IMR-90 (cell line): Measurements from ENCODE around the gene TDRD1. TPM values are rescaled to one million over a fixed set of nuclear protein-coding genes. Genes with fewer than 3 reads are reported as not detected.

Source experiments
- ATAC-seq: fragments of 200-7000 bp; cut with Tn5 transposase; 2 replicates; pipeline ENCODE4 v1.9.1; 2020; ENCODE audit warnings: low read depth, mild to moderate bottlenecking, moderate library complexity
- BruUV-seq: library from RNA; stranded (reverse); fragments of 400-500 nt; replicated peaks from 2 replicates; lab custom pipeline; 2021; lab: Mats Ljungman, UMichigan
- CTCF ChIA-PET: fragments of 300-600 bp; formaldehyde crosslinking; extraction: SDS; loops from one replicate; lab custom pipeline; 2021; ENCODE audit warnings: antibody characterized with exemption; lab: Yijun Ruan, JAX
- POLR2A ChIA-PET: fragments of 300-600 bp; sonication (Branson Sonifier 250); formaldehyde crosslinking; loops from one replicate; lab custom pipeline; 2022; ENCODE audit warnings: antibody characterized with exemption; ENCODE audit not compliant: unreplicated experiment; lab: Charles Lee
- DNase-seq: peaks from one replicate; pipeline ENCODE4 v3.0.0; 2013
- H2AFZ ChIP-seq: replicated peaks from 2 replicates; pipeline ENCODE3; 2013; ENCODE audit warnings: low read length, mild to moderate bottlenecking; ENCODE audit not compliant: poor library complexity
- H2AK5ac ChIP-seq: 2 replicates; pipeline ENCODE4 v1.6.1; 2013; ENCODE audit warnings: low read depth, low read length, inconsistent platforms
- H2AK9ac ChIP-seq: replicated peaks from 2 replicates; pipeline ENCODE3; 2013; ENCODE audit warnings: mild to moderate bottlenecking, low read depth, low read length, moderate library complexity; ENCODE audit not compliant: poor library complexity
- H2BK120ac ChIP-seq: 2 replicates; pipeline ENCODE4 v1.6.1; 2013; ENCODE audit warnings: low read depth, low read length, inconsistent platforms
- H2BK15ac ChIP-seq: 3 replicates; pipeline ENCODE4 v1.6.1; 2013; ENCODE audit warnings: low read depth, low read length, inconsistent platforms
- H2BK20ac ChIP-seq: 2 replicates; pipeline ENCODE4 v1.6.1; 2013; ENCODE audit warnings: low read depth, mild to moderate bottlenecking, inconsistent platforms, low read length, moderate library complexity
- H2BK5ac ChIP-seq: 2 replicates; pipeline ENCODE4 v1.6.1; 2013; ENCODE audit warnings: mild to moderate bottlenecking, low read depth, low read length, inconsistent platforms; ENCODE audit not compliant: poor library complexity, severe bottlenecking
- H3K14ac ChIP-seq: replicated peaks from 2 replicates; pipeline ENCODE4 v1.6.1; 2013; ENCODE audit warnings: low read depth, low read length, inconsistent platforms
- H3K18ac ChIP-seq: 2 replicates; pipeline ENCODE4 v1.6.1; 2013; ENCODE audit warnings: low read depth, low read length, control low read depth
- H3K23ac ChIP-seq: 2 replicates; pipeline ENCODE4 v1.6.1; 2013; ENCODE audit warnings: low read depth, low read length, inconsistent platforms
- H3K27ac ChIP-seq: 2 replicates; pipeline ENCODE4 v1.5.1; 2013; ENCODE audit warnings: mild to moderate bottlenecking, control low read depth, low read length; ENCODE audit not compliant: insufficient read depth
- H3K27me3 ChIP-seq: 2 replicates; pipeline ENCODE4 v1.6.1; 2013; ENCODE audit warnings: low read length; ENCODE audit not compliant: control insufficient read depth, insufficient read depth
- H3K36me3 ChIP-seq: 2 replicates; pipeline ENCODE4 v1.6.1; 2013; ENCODE audit warnings: low read length, mixed read lengths; ENCODE audit not compliant: control insufficient read depth, insufficient read depth
- H3K4ac ChIP-seq: 2 replicates; pipeline ENCODE4 v1.6.1; 2013; ENCODE audit warnings: low read depth, low read length, inconsistent platforms
- H3K4me1 ChIP-seq: 2 replicates; pipeline ENCODE4 v1.6.1; 2013; ENCODE audit warnings: low read length, mixed read lengths; ENCODE audit not compliant: control insufficient read depth, insufficient read depth
- H3K4me2 ChIP-seq: 2 replicates; pipeline ENCODE4 v1.6.1; 2013; ENCODE audit warnings: low read depth, mild to moderate bottlenecking, control low read depth, low read length, moderate library complexity
- H3K4me3 ChIP-seq: 2 replicates; pipeline ENCODE4 v1.5.1; 2013; ENCODE audit warnings: low read depth, mild to moderate bottlenecking, control low read depth, low read length, moderate library complexity; ENCODE audit not compliant: insufficient read depth
- H3K56ac ChIP-seq: 2 replicates; pipeline ENCODE4 v1.6.1; 2013; ENCODE audit warnings: low read length, inconsistent platforms; ENCODE audit not compliant: insufficient read depth; ENCODE audit errors: extremely low read depth
- H3K79me1 ChIP-seq, 2 experiments: 2 replicates each; pipeline ENCODE4 v1.6.1; 2013; ENCODE audit warnings: low read length in 2 of 2, inconsistent platforms in 1 of 2, low read depth in 1 of 2
- H3K9ac ChIP-seq: 2 replicates; pipeline ENCODE4 v1.6.1; 2013; ENCODE audit warnings: low read depth, low read length, control low read depth
- H3K9me1 ChIP-seq: 2 replicates; pipeline ENCODE4 v1.6.1; 2013; ENCODE audit warnings: low read length, inconsistent platforms; ENCODE audit not compliant: insufficient read depth
- H3K9me3 ChIP-seq: 2 replicates; pipeline ENCODE4 v1.6.1; 2013; ENCODE audit warnings: low read length; ENCODE audit not compliant: control insufficient read depth, insufficient read depth
- H4K20me1 ChIP-seq: 2 replicates; pipeline ENCODE4 v1.6.1; 2013; ENCODE audit warnings: low read length, inconsistent platforms; ENCODE audit not compliant: insufficient read depth
- H4K5ac ChIP-seq: 2 replicates; pipeline ENCODE4 v1.6.1; 2013; ENCODE audit warnings: mild to moderate bottlenecking, low read depth, low read length, control low read depth
- H4K8ac ChIP-seq, 2 experiments: 2 replicates each; pipeline ENCODE4 v1.6.1; 2013; ENCODE audit warnings: low read depth in 2 of 2, low read length in 2 of 2, control low read depth in 1 of 2, inconsistent platforms in 1 of 2
- H4K91ac ChIP-seq: 2 replicates; pipeline ENCODE4 v1.6.1; 2013; ENCODE audit warnings: low read depth, low read length, inconsistent platforms; ENCODE audit not compliant: insufficient read depth
- CTCF ChIP-seq: conservative IDR thresholded peaks from 2 replicates; pipeline ENCODE4 v1.5.1; 2012; ENCODE audit warnings: mild to moderate bottlenecking, low read depth, low read length, improper control_type of control experiment
- MAFK ChIP-seq: IDR thresholded peaks from 2 replicates; pipeline ENCODE4 v1.6.1; 2012; ENCODE audit warnings: low read depth, low read length, improper control_type of control experiment
- MAZ ChIP-seq: IDR thresholded peaks from 2 replicates; pipeline ENCODE4 v1.6.1; 2012; ENCODE audit warnings: low read depth, mild to moderate bottlenecking, low read length, improper control_type of control experiment, moderate library complexity, borderline replicate concordance
- WGBS, 2 experiments: methylation state at CpG; one replicate each; pipeline versions ENCODE4 v1.1.5 to v1.1.7; 2013; ENCODE audit warnings: missing lambda C conversion rate in 2 of 2; ENCODE audit not compliant: insufficient read length in 1 of 2; ENCODE audit errors: extremely low coverage in 2 of 2; 5-methylcytosine and 5-hydroxymethylcytosine counted together
- dilution Hi-C: fragments of 300-500 bp; cut with HindIII; formaldehyde crosslinking; loops from one replicate; pipeline ENCODE4 v1.14.3; 2018; ENCODE audit warnings: low sequenced_read_pairs; ENCODE audit not compliant: unreplicated experiment
- in situ Hi-C: fragments of 300-500 bp; cut with MboI; formaldehyde crosslinking; loops from 3 replicates; pipeline ENCODE4 v1.14.3; 2019; ENCODE audit warnings: low sequenced_read_pairs, inconsistent platforms, mixed read lengths
- intact Hi-C: fragments of 100-400 bp; cut with micrococcal nuclease; formaldehyde crosslinking; loops from 2 replicates; pipeline ENCODE4 v1.10.0; 2022
- polyA plus RNA-seq, 3 experiments: library from polyadenylated mRNA; depleted of rRNA; stranded (reverse); fragments of >200 nt; gene quantifications; 2 replicates each; pipeline ENCODE4 v1.2.3, GENCODE V29; 2012; ENCODE audit warnings: low replicate concordance in 1 of 3
- total RNA-seq: library from RNA; depleted of rRNA; stranded (reverse); fragments of >200 nt; gene quantifications from 2 replicates; pipeline ENCODE4 v1.2.3, GENCODE V29; 2012

Gene TDRD1
- total and polyA plus RNA-seq, 2 of the 4 experiments (the other 2 are of a cell fraction), result not detected

- Histone ChIP-seq H3K9me3 (peaks cover 4% of the 10 kb centered on the region), H2BK20ac (no peak overlapping the region), H4K5ac (no peak overlapping the region), H4K20me1 (no peaks in the 10 kb centered on the region), H2AFZ (no peak overlapping the region), H2BK15ac (no peak overlapping the region), H3K56ac (no peak overlapping the region), H3K27ac (no peak overlapping the region), H3K4me1 (no peaks in the 10 kb centered on the region), H3K18ac (no peak overlapping the region), H4K8ac (no peak overlapping the region), H3K9ac (no peak overlapping the region; the same call in 1 of the 2 replicates), H2BK120ac (no peak overlapping the region), H3K9me1 (0 out of 2 replicates have a peak, but pooled peaks cover 3% of the 10 kb centered on the region), H3K36me3 (no peaks in the 10 kb centered on the region), H2AK5ac (no peak overlapping the region), H3K27me3 (peaks cover 2% of the 10 kb centered on the region), H2BK5ac (no peak overlapping the region), H2AK9ac (no peak overlapping the region), H3K79me1 (peaks cover 8 to 30% of the 10 kb centered on the region in 2 experiments), H3K14ac (no peak overlapping the region), H3K4me3 (peak overlapping the region; percentile 7; the same call in 1 of the 2 replicates), H4K91ac (no peak overlapping the region), H3K4me2 (peak overlapping the region; percentile 96), H3K23ac (no peak overlapping the region), H3K4ac (no peak overlapping the region)
- POLR2A ChIA-PET, result no interaction called here
- no TSS peak for BruUV-seq
- DNase-seq (peak; percentile 40), ATAC-seq (no peak)
- CTCF ChIA-PET, result interaction anchor here (1.1 kb wide), 1 partner anchor 132 kb away, joined by 3 read pairs; no protein-coding TSS in a partner anchor
- intact Hi-C loops, result loop anchor here (5.0 kb wide), 1 partner anchor 465 kb away; no protein-coding TSS in a partner anchor
- dilution Hi-C loops, result no loop called here
- peak; percentile 34; the same call in 1 of the 2 replicates for TF ChIP-seq MAFK
- TF ChIP-seq CTCF, result no peak
- TF ChIP-seq MAZ, result no peak
- no CpG with 5 or more reads among the region's 1 CpG for WGBS, 2 experiments
- in situ Hi-C loops, result no loop called here
Measured at GRCh38 chr10:114172216-114172615, 6.9 kb upstream of the TDRD1 start.
